AG20443 (cell line): ENCODE results near the gene PLPPR5.

Experiments
- DNase-seq: peaks from one replicate; pipeline ENCODE4 v3.0.0; 2012; ENCODE audit warnings: low spot score, mixed read lengths

Gene PLPPR5

GRCh38 chr1:98849969-98850636, 154.6 kb downstream of the PLPPR5 start:
- no peak for DNase-seq

DNA sequence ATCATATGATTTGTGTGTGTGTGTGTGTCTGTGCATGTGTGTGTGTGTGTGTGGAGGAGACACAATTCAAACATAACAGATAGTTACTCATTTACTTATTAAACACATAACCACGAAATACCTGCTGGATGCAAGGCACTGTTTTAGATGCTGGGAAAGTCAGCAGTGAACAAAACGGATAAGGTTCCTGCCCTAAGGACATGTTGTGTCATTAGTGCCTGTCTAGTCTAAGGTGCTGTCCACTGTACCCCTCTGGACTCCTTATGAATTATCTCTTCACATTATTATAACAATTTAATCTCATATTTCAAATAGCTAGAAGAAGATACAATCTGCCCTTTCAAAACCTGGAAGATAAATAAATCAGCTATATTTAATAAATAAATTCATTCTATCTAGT, 162.4 kb downstream of the PLPPR5 start:
- no peak for DNase-seq
